Keratinocyte (primary cell): ENCODE results near the gene FRAS1. TPM values are rescaled to one million over a fixed set of nuclear protein-coding genes. Genes with fewer than 3 reads are reported as not detected.

Experiments used
- DNase-seq: peaks from one replicate; pipeline ENCODE4 v3.0.0-alpha.2; 2011; ENCODE audit warnings: low read depth, missing footprints, low spot score
- FAIRE-seq: peaks from 2 replicates; lab custom pipeline; 2011; peaks lifted over from hg19 to GRCh38; lab: Jason Lieb, UNC
- H2AFZ ChIP-seq: 2 replicates; pipeline ENCODE4 v1.6.0; 2012; ENCODE audit warnings: low read length, control low read depth, inconsistent platforms; ENCODE audit not compliant: control insufficient read depth
- H3K27ac ChIP-seq: 2 replicates; pipeline ENCODE4 v1.5.1; 2011; ENCODE audit warnings: low read length; ENCODE audit not compliant: control insufficient read depth, insufficient read depth
- H3K27me3 ChIP-seq: 3 replicates; pipeline ENCODE4 v1.6.0; 2011; ENCODE audit warnings: low read length; ENCODE audit not compliant: control insufficient read depth, insufficient read depth; ENCODE audit errors: extremely low read depth
- H3K36me3 ChIP-seq, 2 experiments: 2 replicates in 1 of 2; 3 replicates in 1 of 2; pipeline ENCODE4 v1.5.1; 2011; ENCODE audit warnings: low read length in 2 of 2, mild to moderate bottlenecking in 1 of 2; ENCODE audit not compliant: control insufficient read depth in 2 of 2, insufficient read depth in 2 of 2; ENCODE audit errors: extremely low read depth in 1 of 2
- H3K4me1 ChIP-seq: 3 replicates; pipeline ENCODE4 v1.5.1; 2011; ENCODE audit warnings: low read length; ENCODE audit not compliant: control insufficient read depth, insufficient read depth; ENCODE audit errors: extremely low read depth
- H3K4me2 ChIP-seq: 3 replicates; pipeline ENCODE4 v1.6.0; 2011; ENCODE audit warnings: low read depth, low read length; ENCODE audit not compliant: control insufficient read depth, insufficient read depth; ENCODE audit errors: extremely low read depth
- H3K4me3 ChIP-seq, 3 experiments: fragments of 200-600 bp in 1 of 3; sonication (generic) in 1 of 3; 2 replicates in 2 of 3; 3 replicates in 1 of 3; pipeline ENCODE4 v1.5.1; 2011 to 2016; ENCODE audit warnings: low read length in 3 of 3, mild to moderate bottlenecking in 3 of 3, control low read depth in 2 of 3, inconsistent platforms in 1 of 3, low read depth in 1 of 3, mixed read lengths in 1 of 3, mixed run types in 1 of 3, moderate library complexity in 1 of 3; ENCODE audit not compliant: control insufficient read depth in 2 of 3, insufficient read depth in 2 of 3; ENCODE audit errors: extremely low read depth in 1 of 3
- H3K79me2 ChIP-seq: 2 replicates; pipeline ENCODE4 v1.6.0; 2012; ENCODE audit warnings: low read length; ENCODE audit not compliant: control insufficient read depth, insufficient read depth
- H3K9ac ChIP-seq: 3 replicates; pipeline ENCODE4 v1.6.0; 2011; ENCODE audit warnings: low read length; ENCODE audit not compliant: control insufficient read depth, insufficient read depth; ENCODE audit errors: extremely low read depth
- H3K9me1 ChIP-seq: 3 replicates; pipeline ENCODE4 v1.6.0; 2011; ENCODE audit warnings: low read length; ENCODE audit not compliant: control insufficient read depth, insufficient read depth; ENCODE audit errors: extremely low read depth
- H3K9me3 ChIP-seq: 2 replicates; pipeline ENCODE4 v1.5.1; 2012; ENCODE audit warnings: low read depth, low read length; ENCODE audit not compliant: control insufficient read depth
- H4K20me1 ChIP-seq: 3 replicates; pipeline ENCODE4 v1.6.0; 2011; ENCODE audit warnings: low read length; ENCODE audit not compliant: control insufficient read depth, insufficient read depth; ENCODE audit errors: extremely low read depth
- EZH2 ChIP-seq: IDR thresholded peaks from one replicate; pipeline ENCODE4 v1.6.1; 2012; ENCODE audit warnings: inconsistent platforms, mild to moderate bottlenecking, low read length, moderate library complexity
- dilution Hi-C: fragments of 300-500 bp; cut with MboI; formaldehyde crosslinking; loops from one replicate; pipeline ENCODE4 v1.7.0; 2020; ENCODE audit warnings: low sequenced_read_pairs; ENCODE audit not compliant: extremely low pct_ligation_motif_present
- polyA plus RNA-seq, 5 experiments: library from polyadenylated mRNA; depleted of rRNA in 3 of 5; stranded (reverse) in 3 of 5; stranded (forward) in 1 of 5; unstranded in 1 of 5; fragments of >200 nt; gene quantifications; 1 replicate in 1 of 5; 2 replicates in 3 of 5; 3 replicates in 1 of 5; pipeline versions ENCODE4 v1.2.1 to v1.2.3, GENCODE V29; 2011 to 2012; ENCODE audit warnings: missing spikeins in 2 of 5, low read depth in 1 of 5, low replicate concordance in 1 of 5
- TF ChIP-seq, protein P1 (sequence below), 3 experiments: IDR thresholded peaks in 1 of 3; conservative IDR thresholded peaks in 1 of 3; optimal IDR thresholded peaks in 1 of 3; 2 replicates in 2 of 3; 3 replicates in 1 of 3; pipeline versions ENCODE3 to v1.5.1; 2011; ENCODE audit warnings: low read length in 3 of 3, mild to moderate bottlenecking in 3 of 3, moderate library complexity in 2 of 3, control low read depth in 1 of 3, inconsistent platforms in 1 of 3; ENCODE audit not compliant: insufficient read depth in 2 of 3; ENCODE audit errors: extremely low read depth in 1 of 3

The FRAS1 gene
- polyA plus RNA-seq, 1 donor (not counting 4 experiments of a cell fraction or from before 2014, with no cell fraction given): 3.5 TPM

DNA sequence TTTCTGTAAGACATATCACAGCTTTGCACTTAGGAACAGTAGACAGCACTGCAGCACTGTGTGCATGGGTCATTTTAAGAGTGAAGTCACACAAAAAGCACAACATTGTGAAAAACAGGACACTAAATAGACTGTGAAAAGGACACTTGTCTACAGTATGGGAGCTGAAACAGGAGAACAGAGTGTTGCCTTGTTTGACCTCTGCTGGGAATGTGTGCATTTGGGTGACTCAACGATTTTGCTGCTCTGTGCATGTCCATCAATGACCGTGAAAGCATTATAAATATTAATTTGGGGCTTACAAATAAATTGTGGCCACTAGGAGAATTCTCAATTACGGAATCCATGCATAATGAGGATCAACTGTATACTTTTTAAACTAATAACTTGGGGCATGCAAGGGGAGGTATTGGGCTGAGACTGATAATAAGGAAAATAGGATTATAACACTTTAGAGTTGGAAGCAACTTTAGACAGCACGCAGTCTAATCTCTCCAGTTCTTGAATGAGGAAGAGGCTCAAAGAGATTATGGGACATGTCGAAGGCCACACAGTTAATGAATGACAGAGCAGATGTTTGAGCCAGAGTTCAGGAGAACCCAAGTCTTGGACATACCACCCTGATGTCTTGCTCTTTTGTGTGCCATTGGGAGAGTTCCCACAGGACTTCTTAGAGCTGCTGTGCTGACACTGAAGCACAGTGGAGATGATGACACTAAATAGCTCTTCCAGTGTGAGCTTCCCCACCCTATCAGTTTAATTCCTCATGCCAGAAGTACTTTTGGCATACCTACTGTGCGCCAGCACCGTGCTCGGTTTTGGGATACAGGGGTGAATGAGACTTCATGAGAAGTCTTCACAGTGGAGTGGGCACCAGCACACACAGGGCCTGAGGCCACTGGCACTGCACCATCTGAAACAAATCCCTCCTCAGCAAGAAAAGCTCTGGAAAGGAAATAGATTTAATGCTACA, 79.3 kb downstream of the FRAS1 start:
- TF ChIP-seq, protein P1, sequence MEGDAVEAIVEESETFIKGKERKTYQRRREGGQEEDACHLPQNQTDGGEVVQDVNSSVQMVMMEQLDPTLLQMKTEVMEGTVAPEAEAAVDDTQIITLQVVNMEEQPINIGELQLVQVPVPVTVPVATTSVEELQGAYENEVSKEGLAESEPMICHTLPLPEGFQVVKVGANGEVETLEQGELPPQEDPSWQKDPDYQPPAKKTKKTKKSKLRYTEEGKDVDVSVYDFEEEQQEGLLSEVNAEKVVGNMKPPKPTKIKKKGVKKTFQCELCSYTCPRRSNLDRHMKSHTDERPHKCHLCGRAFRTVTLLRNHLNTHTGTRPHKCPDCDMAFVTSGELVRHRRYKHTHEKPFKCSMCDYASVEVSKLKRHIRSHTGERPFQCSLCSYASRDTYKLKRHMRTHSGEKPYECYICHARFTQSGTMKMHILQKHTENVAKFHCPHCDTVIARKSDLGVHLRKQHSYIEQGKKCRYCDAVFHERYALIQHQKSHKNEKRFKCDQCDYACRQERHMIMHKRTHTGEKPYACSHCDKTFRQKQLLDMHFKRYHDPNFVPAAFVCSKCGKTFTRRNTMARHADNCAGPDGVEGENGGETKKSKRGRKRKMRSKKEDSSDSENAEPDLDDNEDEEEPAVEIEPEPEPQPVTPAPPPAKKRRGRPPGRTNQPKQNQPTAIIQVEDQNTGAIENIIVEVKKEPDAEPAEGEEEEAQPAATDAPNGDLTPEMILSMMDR (optimal IDR thresholded peaks at IDR 0.05 in 1 of 3, IDR thresholded peaks at IDR 0.05 in 1 of 3, conservative IDR thresholded peaks at IDR 0.05 in 1 of 3; ENCODE audit: extremely low read depth in 1 of 3, insufficient read depth in 2 of 3, low read length in 3 of 3): no peak
- TF ChIP-seq EZH2: no peak
- H3K27ac ChIP-seq: no peak overlapping the region
- H4K20me1 ChIP-seq: no peaks in the 10 kb centered on the region
- no peaks in the 10 kb centered on the region for H3K36me3 ChIP-seq
- no peaks in the 10 kb centered on the region for H3K4me1 ChIP-seq
- DNase-seq (no peak), FAIRE-seq (no peak)
- no peaks in the 10 kb centered on the region for H3K9me1 ChIP-seq
- no peak overlapping the region for H3K4me2 ChIP-seq
- H2AFZ ChIP-seq: no peak overlapping the region
- H3K27me3 ChIP-seq: no peaks in the 10 kb centered on the region
- no peak overlapping the region for H3K4me3 ChIP-seq
- dilution Hi-C loops: no loop called here
- H3K9ac ChIP-seq: no peak overlapping the region
- no peaks in the 10 kb centered on the region for H3K9me3 ChIP-seq
- H3K79me2 ChIP-seq: no peaks in the 10 kb centered on the region

DNA sequence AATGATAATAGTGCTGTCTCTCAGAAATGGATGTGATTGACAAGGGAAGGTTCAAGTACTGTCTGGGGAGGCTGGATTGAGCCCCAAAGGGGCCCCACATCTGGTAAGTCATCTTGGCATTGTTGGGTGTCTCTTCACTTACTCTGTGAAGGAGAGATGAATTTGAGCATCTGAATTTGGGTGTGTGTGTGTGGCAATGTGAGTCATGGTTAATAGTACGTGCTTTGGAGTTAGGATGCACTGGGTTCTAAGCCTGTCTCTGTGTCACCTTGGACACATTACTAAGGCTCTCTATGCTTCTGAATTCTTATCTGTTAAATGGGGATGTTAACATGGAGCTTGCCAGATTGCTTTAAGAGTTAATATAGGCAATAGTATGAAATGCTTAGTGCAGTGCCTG, 80.4 kb downstream of the FRAS1 start:
- Histone ChIP-seq H2AFZ (no peak overlapping the region), H3K9ac (no peak overlapping the region), H3K4me2 (no peak overlapping the region), H3K79me2 (no peaks in the 10 kb centered on the region), H3K27me3 (no peaks in the 10 kb centered on the region), H3K9me3 (no peaks in the 10 kb centered on the region), H4K20me1 (no peaks in the 10 kb centered on the region), H3K4me3 (no peak overlapping the region), H3K4me1 (no peaks in the 10 kb centered on the region), H3K9me1 (no peaks in the 10 kb centered on the region), H3K36me3 (no peaks in the 10 kb centered on the region), H3K27ac (no peak overlapping the region)
- DNase-seq (no peak), FAIRE-seq (peak; percentile 70)
- no peak for TF ChIP-seq EZH2
- TF ChIP-seq, protein P1 (optimal IDR thresholded peaks at IDR 0.05 in 1 of 3, IDR thresholded peaks at IDR 0.05 in 1 of 3, conservative IDR thresholded peaks at IDR 0.05 in 1 of 3; ENCODE audit: extremely low read depth in 1 of 3, insufficient read depth in 2 of 3, low read length in 3 of 3): no peak
- dilution Hi-C loops: no loop called here
